Measurements from ENCODE around the gene ARHGAP10.
"Not testable (repeated sequence)": the region's sequence is repeated elsewhere in the genome, so short reads cannot be mapped to it uniquely, and the experiment has no call there.

ARHGAP10 gene

GRCh38 chr4:147994491-147995385 lies 262.9 kb downstream of the ARHGAP10 start:
- DNase-seq, result no peak

DNA sequence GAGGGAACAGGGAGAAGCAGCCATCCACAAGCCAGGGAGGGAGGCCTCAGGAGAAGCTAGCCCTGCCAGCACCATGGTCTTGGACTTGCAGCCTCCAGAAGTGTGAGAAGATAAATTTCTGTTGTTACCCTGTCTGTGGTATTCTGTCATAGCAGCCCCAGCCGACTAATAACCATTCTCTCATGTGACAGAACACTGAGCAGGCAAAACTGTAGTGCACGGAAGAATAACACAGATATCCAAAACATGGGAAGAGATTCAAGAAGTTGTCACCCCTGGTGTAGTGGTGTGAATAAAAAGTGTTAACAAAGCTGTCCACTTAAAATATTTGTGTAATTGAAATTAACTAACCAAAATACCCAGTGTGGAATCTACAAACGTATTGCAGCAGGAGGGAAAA lies 265.0 kb downstream of the ARHGAP10 start:
- DNase-seq, result no peak

GRCh38 chr4:148000038-148000437 lies 268.1 kb downstream of the ARHGAP10 start:
- not testable (repeated sequence) for DNase-seq

DNA sequence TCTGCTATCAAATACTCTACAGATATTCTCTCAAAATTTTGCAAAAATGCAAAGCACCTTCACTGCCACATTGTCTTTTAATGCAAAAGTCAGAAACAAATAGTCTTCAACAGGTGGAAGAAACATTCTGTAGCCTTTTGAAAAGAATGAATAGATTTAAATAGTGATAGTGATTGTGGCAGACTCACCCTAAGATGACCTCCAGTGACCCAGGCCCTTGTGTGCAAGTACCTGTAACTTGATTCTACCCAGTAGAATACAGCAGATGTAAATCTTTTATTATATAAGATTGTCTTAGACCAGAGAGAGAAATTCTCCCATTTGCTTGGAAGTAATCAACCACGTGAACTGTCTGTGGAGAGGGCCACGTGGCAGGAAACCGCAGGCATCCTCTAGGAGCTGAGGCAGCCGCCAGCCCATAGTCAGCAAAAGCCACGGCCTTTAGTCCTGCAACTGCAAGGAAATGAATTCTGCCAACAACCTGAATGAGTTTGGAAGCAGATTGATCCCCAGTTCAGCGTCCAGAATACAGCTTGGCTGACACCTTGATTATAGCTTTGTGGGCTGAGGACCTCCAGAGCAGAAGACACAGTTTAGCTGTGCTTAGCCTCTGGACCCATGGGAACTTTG lies 272.5 kb downstream of the ARHGAP10 start:
- peak in 1 of 5 experiments; percentile 9 for DNase-seq

DNA sequence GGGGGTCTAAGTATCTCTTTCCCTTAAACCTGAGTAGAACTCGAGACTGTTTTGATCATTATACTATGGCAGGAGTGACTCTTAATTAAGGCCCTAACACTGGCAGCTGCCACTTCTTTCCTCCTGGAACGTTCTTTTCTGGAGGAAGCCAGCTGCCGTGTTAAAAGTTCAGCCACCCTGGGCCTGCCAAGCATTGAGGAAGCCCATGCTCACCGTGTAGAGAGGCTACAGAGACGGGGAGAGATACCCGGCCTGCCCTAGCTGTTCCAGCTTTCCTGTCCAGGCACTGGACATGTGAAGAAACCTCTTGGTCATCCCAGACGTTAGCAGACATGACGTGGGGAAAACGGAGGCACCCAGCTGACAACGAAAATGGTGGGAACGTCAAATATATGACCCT lies 274.1 kb downstream of the ARHGAP10 start:
- DNase-seq, result no peak

GRCh38 chr4:148007314-148007760 lies 275.4 kb downstream of the ARHGAP10 start:
- no peak for DNase-seq

DNA sequence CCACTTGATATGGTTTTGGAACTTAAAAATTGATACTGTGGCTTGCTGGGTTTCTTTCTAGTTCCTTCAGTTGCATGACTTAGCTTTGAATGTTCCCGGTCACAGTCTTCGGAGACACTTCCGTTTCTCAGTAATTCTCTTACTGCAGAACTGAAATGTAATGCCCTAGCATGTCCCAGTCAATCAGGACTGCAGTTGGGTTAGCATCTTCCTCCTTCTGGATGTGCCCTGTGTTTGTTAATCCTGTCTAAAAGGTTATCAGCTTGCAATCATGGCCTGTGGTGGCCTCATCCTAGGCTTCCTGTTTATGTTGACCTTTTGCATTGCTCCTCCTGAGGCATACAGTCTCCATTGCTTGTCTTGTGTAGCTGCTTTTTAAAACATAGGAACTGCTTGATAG lies 275.9 kb downstream of the ARHGAP10 start:
- no peak for DNase-seq

GRCh38 chr4:148015058-148015457 lies 283.2 kb downstream of the ARHGAP10 start:
- no peak for DNase-seq

- DNase-seq, result no peak
These were observed 283.6 kb downstream of the ARHGAP10 start for GRCh38 chr4:148015468-148015867.

DNA sequence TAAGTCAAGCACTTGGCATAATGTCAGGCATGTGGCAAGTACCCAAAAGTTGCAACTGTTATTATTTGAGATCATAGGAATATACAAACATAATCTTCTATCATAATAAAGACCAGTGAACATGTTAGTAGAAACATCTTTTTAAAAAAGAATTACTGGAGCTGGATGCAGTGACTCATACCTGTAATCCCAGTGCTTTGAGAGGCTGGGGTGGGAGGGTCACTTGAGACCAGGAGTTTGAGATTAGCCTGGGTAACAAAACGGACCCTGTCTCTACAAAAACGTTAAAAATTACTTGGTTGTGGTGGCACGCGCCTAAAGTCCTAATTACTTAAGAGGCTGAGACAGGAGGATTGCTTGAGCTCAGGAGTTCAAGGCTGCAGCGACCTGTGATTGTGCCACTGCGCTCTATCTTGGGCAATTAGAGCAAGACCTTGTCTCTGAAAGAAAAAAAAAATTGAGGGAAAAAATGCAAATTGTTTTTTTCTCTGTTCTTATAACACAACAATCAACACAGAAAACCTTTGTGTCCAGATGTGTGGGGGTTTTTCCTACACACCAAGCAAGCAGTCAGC lies 284.3 kb downstream of the ARHGAP10 start:
- DNase-seq, result no peak

DNA sequence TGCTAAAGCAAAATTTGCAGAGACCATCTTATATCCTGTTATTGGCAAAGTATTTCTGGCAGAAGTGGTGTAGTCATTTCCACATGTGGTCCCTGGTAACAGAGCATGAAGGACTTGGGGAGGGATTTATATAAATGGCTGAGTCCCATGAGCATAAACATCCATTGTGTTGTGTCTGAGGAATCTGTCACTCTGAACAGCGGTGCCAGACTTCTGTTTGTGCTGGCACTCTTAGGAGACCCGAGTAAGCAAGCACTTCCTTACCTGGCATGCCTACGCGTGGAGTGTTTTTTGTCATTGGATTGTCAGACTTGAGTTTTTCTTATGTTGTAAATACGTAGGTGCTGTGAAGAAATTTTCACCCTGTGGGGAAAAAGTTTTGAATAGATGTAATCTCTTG lies 285.9 kb downstream of the ARHGAP10 start:
- no peak for DNase-seq

DNA sequence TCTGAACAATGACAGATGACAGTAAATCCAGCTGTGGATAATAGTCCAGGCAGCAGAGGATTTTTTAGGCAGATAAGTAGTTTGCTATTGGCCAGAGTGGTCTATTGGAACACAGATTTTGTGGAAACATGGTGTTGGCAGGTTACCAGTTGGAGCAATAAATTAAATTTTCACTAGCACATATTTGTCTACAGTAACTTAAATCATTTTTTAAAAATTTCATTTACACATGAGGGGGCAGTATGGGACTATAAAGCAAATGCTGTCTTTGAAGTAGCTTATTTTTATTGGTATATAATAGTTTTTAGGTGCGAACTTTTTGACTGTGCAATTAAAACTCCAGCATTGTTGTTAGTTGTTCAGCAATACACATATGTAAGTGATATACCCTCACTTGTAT lies 289.8 kb downstream of the ARHGAP10 start:
- DNase-seq, result no peak

DNA sequence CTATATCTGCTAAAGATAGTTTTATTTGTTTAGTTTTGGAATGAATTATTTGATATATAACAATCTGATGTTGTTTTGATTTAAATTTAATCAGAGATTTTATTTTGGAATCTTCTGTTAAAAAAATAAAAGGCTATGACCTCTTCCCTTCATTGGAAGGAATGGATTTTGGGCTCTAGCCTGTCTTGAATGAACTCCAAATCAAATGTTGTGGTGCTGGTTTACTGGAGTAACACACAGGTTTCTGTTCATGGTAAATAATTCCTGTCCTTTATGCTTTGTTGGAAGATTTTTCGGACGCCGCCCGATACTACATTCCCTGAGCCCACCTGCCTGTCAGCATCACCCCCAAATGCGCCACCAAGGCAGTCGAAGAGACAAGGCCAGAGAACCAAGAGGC lies 291.1 kb downstream of the ARHGAP10 start:
- no peak for DNase-seq

DNA sequence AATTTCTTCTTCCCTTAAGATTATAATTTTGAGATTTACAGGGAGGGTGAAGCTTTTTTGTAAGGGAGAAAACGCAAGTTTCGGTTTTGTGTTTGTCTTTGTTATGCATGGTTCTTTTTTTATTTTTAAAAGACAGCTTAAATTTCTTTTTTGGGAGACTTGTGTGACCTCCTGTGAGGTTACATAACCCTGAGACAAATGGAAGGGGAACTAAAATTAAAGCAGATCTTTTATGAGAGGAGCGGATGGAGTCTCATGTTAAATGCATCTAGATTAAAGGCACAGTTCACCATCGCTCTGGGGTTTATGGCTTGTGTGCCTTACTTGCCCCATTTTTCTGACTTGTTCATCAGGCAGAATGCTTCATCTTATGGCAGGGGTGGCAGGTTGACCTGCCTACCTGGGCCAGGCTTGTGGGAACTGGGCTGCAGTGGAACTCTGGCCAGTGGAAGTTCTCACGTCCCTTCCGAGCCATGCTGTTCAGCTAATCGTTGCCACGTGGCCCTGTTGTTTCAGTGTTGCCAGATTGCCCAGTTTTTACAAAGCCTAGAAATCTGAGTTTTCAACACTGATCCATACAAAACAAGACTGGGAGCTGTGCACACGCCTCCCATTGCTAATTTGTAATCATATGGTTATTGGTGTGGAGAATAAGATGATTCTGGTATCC lies 291.8 kb downstream of the ARHGAP10 start:
- no peak for DNase-seq

DNA sequence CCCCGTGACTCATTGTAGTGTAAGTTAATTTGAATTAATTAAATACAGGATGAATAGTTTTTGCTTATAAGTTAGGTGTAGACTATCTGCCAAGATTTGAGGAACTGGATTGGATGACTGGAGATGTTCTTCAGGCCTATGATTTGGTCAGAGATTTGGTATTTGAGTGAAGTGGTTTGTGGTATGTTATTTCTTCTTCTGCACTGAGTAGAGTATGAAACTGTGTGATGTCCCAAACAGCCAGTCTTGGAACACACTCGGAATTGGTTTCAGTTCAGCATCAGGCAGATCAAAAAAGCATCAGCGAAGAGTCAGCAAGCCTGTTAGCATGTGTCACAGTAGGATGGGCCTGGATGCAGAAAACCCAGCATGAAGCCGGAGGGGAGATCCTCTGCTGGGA lies 294.1 kb downstream of the ARHGAP10 start:
- DNase-seq, result no peak

DNA sequence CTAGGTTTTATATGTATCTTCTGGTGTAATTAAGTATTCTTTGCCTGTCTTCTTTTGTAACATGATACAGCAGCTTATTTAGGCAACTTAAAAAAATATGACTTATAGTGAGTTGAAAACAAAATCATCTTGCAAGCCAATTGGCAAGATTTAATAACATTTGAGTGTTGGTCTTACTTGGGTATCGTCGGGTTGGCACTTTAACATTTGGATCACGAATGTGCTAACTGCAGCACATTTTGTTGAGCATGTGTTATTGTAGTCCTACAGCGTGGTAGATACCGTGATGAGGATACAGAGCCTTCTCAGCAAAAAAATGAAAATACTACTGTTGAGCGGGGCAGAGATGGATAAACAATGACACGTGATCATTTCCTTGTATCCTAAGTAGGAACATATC lies 295.3 kb downstream of the ARHGAP10 start:
- no peak for DNase-seq

DNA sequence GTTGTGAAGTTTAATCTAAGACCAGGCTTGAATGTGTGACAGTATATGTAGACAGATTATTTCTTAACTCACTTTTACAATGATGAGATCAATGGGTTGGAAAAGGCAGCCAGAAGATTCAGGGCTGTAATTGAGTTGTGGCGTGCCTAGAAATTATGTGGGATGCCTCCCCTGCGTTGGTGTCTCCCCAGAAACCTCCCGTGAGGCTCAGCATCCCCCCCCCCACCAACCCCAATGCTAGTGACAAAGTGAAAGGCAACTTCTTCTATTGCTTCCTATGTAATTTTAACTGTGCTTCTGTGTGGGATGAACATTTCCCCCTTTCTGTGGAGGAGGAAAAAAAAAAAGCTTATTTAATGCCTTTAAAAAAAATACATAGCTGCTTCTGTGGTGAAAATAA lies 297.9 kb downstream of the ARHGAP10 start:
- DNase-seq, result no peak

DNA sequence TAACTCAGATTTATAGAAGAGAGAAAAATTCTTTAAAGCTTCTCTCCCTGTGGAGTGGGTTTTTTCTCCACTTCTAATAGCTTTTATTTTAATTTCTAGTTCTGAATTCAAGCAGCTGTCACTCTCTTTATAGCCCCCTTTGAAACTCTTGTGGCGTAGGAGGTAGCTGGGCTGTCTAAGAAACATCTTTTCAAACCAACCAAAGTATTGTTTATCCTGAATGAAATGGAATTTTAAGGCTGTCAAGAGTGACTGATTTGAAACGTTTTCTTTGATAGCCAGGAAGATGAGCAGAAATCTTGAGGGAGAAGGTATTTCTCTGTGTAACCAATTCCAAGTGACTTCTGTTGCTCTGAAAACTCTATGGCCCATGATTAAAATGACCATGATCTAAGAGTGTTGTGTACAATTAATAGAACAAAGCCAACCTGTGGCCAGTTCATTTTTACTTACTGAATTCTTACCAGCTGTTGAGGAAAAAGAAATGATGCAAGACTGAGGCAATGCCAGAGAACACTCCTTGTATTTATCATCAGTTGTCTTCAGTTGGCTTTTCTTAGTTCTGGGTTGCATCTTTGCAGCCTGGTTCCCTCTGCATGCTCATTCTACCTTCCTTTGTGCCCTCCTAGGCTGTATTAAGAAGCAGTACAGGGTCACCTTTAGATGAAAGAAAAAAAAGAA lies 298.4 kb downstream of the ARHGAP10 start:
- DNase-seq, result no peak

DNA sequence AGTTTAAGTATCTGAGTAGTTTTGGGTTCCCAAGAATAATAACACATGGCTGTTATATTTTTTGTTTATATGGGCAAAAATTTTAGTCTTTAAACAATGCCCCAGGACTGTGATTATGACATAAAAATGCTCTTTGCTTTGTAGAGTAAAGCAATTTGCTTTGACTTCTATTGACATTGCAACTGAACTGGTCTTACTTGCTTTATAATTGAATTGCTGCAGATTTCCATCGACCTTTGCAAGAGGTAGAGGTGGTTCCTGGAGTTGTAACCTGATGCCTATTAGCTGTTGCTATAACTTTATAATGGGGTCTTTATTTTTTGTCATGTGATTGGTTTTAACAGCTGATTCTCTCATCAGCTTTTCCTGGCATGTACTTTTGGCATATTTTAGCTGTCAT lies 302.9 kb downstream of the ARHGAP10 start:
- DNase-seq, result no peak

DNA sequence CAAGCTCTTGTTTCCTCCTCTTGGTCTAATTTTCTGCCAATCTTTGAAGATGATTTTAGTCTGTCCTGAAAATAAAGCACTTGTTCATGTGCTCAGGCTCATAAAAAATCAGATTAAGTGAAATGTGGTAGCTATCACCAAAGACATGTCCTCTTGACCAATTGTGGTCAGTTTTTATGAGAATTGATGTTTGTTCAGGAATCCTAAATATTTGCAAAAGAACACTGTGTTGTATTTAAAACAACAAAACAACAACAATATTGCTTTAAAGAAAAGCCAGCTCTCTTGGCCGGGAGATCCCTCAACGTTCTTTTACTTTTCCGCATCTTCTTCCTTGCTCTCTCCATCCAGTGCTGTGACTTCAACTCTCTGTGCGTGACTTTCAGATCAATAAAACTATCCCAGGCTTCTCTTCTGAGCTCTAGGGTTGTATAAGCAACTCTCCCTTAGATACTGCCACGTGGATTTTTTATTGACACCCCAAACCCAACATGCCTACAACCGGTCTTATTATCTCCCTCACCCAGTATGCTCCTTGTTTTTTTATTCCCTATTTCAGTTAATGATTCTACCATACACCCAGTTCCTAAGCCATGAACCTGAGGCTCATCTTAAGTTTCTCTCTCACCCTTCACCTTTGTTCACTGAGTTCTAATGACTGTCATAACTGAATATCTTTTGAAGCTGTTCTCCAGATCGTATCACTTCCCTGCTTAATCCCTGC lies 309.9 kb downstream of the ARHGAP10 start:
- no peak for DNase-seq

DNA sequence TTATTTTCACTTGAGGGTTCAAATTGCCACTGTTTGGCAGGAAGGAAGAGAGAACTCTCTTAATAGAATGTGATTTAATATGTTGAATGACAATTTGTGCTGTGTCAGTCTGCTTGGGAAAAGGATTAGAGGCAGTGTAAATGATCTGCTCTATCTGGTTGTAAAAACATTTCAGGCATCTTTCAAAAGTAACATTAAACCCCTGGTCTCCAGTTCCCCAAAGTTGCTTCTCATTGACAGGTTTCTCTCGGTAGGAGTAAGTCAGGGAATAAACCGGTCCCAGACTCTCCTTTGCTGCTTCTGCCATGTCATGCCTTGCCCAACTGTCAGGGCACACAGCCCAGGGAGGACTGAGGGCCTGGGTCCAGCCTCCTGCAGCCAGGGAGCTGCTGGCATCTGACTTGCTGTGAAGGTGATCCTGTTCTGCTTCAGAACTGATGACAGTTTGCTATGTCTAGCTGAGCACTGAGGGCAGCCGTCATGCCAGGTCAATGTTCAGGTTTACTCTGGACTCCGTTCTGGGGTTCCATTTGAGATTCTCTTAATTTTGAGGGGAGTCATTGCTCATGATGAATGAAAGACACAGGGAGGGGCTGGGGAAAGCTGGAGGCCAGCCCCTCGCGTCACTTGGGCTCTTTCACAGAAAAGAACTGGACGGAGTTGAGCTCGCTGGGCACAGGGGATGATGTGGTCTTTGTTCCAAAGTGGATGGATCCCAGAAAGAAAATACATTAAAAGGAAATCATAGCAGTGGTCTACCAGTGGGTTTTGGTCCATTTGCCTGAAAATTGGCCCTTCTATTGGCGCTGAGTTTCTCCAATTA lies 312.4 kb downstream of the ARHGAP10 start:
- no peak for DNase-seq
